Thyroid gland (tissue), 4 donors: Measurements from ENCODE around the gene PGA4.
"Not testable (repeated sequence)": the region's sequence is repeated elsewhere in the genome, so short reads cannot be mapped to it uniquely, and the experiment has no call there.

Experiments
- CTCF ChIP-seq, 6 experiments: fragments of 200-600 bp in 3 of 6; fragments of 450-650 bp in 3 of 6; sonication (generic) in 3 of 6; IDR thresholded peaks; one replicate each; pipeline ENCODE4 v1.5.1; 2016 to 2019; ENCODE audit warnings: antibody characterized with exemption in 6 of 6, mild to moderate bottlenecking in 2 of 6, inconsistent platforms in 1 of 6, moderate library complexity in 1 of 6
- POLR2A ChIP-seq, 2 donors: fragments of 450-650 bp; IDR thresholded peaks; one replicate each; pipeline ENCODE4 v1.6.1; 2017; ENCODE audit warnings: antibody characterized with exemption in 2 of 2, mild to moderate bottlenecking in 2 of 2, moderate library complexity in 1 of 2

- TF ChIP-seq POLR2A, CTCF (IDR thresholded peaks at IDR 0.05): not testable (repeated sequence)
Measured at GRCh38 chr11:61211327-61211952, 10.7 kb upstream of the PGA4 start.
